SK-N-MC (cell line): ENCODE results near the gene MTCL1.

ENCODE experiments used
- EZH2 ChIP-seq: fragments of 200-600 bp; sonication (generic); IDR thresholded peaks from one replicate; pipeline ENCODE4 v1.6.1; 2017; ENCODE audit warnings: antibody characterized with exemption
- POLR2AphosphoS5 ChIP-seq: IDR thresholded peaks from 2 replicates; pipeline ENCODE4 v1.6.1; 2012; ENCODE audit warnings: mild to moderate bottlenecking, low read depth, low read length, borderline replicate concordance

DNA sequence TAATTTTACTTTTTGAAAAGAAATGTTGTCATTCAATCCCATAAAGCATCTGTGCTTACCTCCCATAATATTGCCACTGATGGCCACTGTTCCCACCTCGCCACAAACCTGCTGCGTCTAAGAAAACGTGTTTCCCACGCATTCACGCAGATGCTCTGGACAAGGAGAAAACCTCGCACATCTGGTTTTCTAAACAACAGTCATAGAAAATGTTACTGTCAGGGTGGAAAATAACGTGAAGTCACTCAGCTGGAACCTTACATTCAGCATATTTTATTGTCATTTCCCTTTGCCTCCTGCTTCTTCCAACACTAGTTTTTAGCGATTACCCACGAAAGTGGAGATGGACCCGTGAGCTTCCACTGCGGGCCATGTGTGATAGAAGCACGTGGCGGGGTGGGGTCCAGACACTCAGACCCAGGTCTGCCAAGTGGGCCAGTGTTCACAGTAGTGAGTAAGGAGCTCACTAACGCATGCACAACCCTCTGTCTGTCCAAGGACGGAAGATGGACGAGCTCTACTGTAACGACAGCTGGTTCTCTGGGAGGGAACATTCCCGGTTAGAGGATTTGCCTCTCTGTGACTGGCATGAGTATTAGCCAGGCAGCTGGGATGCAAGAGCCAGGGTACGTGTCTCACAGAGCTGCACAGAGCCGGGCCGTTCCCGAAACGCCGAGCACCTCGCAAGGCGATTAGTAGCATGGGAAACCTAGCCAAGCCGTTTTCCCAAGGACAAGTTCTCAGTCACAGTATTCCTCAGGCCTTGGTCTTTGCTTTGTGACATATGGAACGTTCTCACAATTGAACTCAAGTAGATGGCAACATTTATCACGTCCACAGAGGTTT lies 94.5 kb downstream of the MTCL1 start:
- TF ChIP-seq EZH2 = no peak
- no peak for TF ChIP-seq POLR2AphosphoS5
